Esophagus squamous epithelium (tissue), 5 donors: ENCODE results near the gene ANK3. TPM values are rescaled to one million over a fixed set of nuclear protein-coding genes. Genes with fewer than 3 reads are reported as not detected.

ENCODE experiments used
- DNase-seq: peaks from one replicate; lab custom pipeline; 2025; lab: John Stamatoyannopoulos, UW
- H3K27ac ChIP-seq, 4 donors: fragments of 200-600 bp; sonication (generic); one replicate each; pipeline ENCODE4 v1.5.1; 2016 to 2019; ENCODE audit warnings: mild to moderate bottlenecking in 1 of 4
- H3K27me3 ChIP-seq, 4 donors: fragments of 200-600 bp; sonication (generic); 1 replicate in 3 of 4; 2 replicates in 1 of 4; pipeline versions ENCODE4 v1.5.1 to v1.6.0; 2017 to 2021; ENCODE audit warnings: antibody characterized with exemption in 1 of 4
- H3K36me3 ChIP-seq, 3 donors: fragments of 200-600 bp; sonication (generic); one replicate each; pipeline ENCODE4 v1.5.1; 2016 to 2019
- H3K4me1 ChIP-seq, 3 donors: fragments of 200-600 bp; sonication (generic); one replicate each; pipeline ENCODE4 v1.5.1; 2017 to 2019
- H3K4me3 ChIP-seq, 4 donors: fragments of 200-600 bp; sonication (generic); 1 replicate in 3 of 4; 2 replicates in 1 of 4; pipeline ENCODE4 v1.5.1; 2016 to 2019; ENCODE audit warnings: mild to moderate bottlenecking in 2 of 4, moderate library complexity in 1 of 4
- H3K9me3 ChIP-seq, 3 donors: fragments of 200-600 bp; sonication (generic); one replicate each; pipeline ENCODE4 v1.5.1; 2016 to 2019
- CTCF ChIP-seq, 6 experiments: fragments of 450-650 bp in 4 of 6; fragments of 200-600 bp in 2 of 6; sonication (generic) in 2 of 6; IDR thresholded peaks; one replicate each; pipeline ENCODE4 v1.5.1; 2016 to 2019; ENCODE audit warnings: antibody characterized with exemption in 6 of 6, mild to moderate bottlenecking in 4 of 6, moderate library complexity in 4 of 6
- POLR2A ChIP-seq, 4 donors: fragments of 450-650 bp; IDR thresholded peaks; one replicate each; pipeline ENCODE4 v1.6.1; 2017; ENCODE audit warnings: antibody characterized with exemption in 4 of 4, mild to moderate bottlenecking in 4 of 4, moderate library complexity in 3 of 4
- WGBS, 2 donors: methylation state at CpG; one replicate each; pipeline ENCODE4 v1.1.5; 2018; 5-methylcytosine and 5-hydroxymethylcytosine counted together
- intact Hi-C: fragments of 100-400 bp; cut with DNase I; formaldehyde crosslinking; loops from one replicate; pipeline ENCODE4 v1.15.0; 2022
- total RNA-seq, 4 donors: library from RNA; depleted of rRNA; stranded (reverse); fragments of >200 nt; gene quantifications; one replicate each; pipeline ENCODE4 v1.1.0, GENCODE V29; 2016
- donor health status: DM: yes; HTN: yes; CAD: no.

ANK3 gene
- total RNA-seq, 4 donors from 2014 or later = 23.1 to 59.1 (median 33.0) TPM

GRCh38 chr10:60376221-60377041 lies 13.2 kb downstream of the ANK3 start:
- intact Hi-C loops = no loop called here
- no peak overlapping the region for H3K27ac ChIP-seq
- no peaks in the 10 kb centered on the region for H3K36me3 ChIP-seq
- TF ChIP-seq CTCF (IDR thresholded peaks at IDR 0.05) = no peak
- no peak for TF ChIP-seq POLR2A (IDR thresholded peaks at IDR 0.05)
- 73 to 85% methylated on average over 6 of the region's 6 CpGs for WGBS, 2 donors
- H3K9me3 ChIP-seq = no peaks in the 10 kb centered on the region
- H3K4me1 ChIP-seq = no peaks in the 10 kb centered on the region
- DNase-seq = no peak
- H3K4me3 ChIP-seq = no peak overlapping the region
- no peaks in the 10 kb centered on the region for H3K27me3 ChIP-seq

GRCh38 chr10:60375293-60376004 lies 14.2 kb downstream of the ANK3 start:
- no peak overlapping the region for H3K4me3 ChIP-seq
- H3K36me3 ChIP-seq = no peaks in the 10 kb centered on the region
- TF ChIP-seq CTCF (IDR thresholded peaks at IDR 0.05) (no peak), POLR2A (IDR thresholded peaks at IDR 0.05) (no peak)
- no peaks in the 10 kb centered on the region for H3K9me3 ChIP-seq
- H3K27me3 ChIP-seq = no peaks in the 10 kb centered on the region
- no peak overlapping the region for H3K27ac ChIP-seq
- DNase-seq = no peak
- 94 to 97% methylated on average over 5 of the region's 5 CpGs for WGBS, 2 donors
- H3K4me1 ChIP-seq = no peaks in the 10 kb centered on the region
- intact Hi-C loops = no loop called here

- TF ChIP-seq POLR2A (IDR thresholded peaks at IDR 0.05) = no peak
- no peak for TF ChIP-seq CTCF (IDR thresholded peaks at IDR 0.05)
- Histone ChIP-seq H3K36me3 (no peaks in the 10 kb centered on the region), H3K9me3 (no peaks in the 10 kb centered on the region), H3K27me3 (no peaks in the 10 kb centered on the region), H3K27ac (no peak overlapping the region), H3K4me3 (no peak overlapping the region), H3K4me1 (no peaks in the 10 kb centered on the region)
- intact Hi-C loops = no loop called here
- DNase-seq = no peak
- WGBS, 2 donors = 79 to 85% methylated on average over 3 of the region's 3 CpGs
Measured at GRCh38 chr10:60374836-60375235, 14.8 kb downstream of the ANK3 start.

GRCh38 chr10:60372436-60372835 lies 17.2 kb downstream of the ANK3 start:
- intact Hi-C loops = no loop called here
- Histone ChIP-seq H3K27ac (no peak overlapping the region), H3K27me3 (no peaks in the 10 kb centered on the region), H3K4me3 (no peak overlapping the region), H3K9me3 (no peaks in the 10 kb centered on the region), H3K4me1 (peaks cover 0 to 6% (median 1%) of the 10 kb centered on the region in 3 donors), H3K36me3 (no peaks in the 10 kb centered on the region)
- DNase-seq = no peak
- TF ChIP-seq CTCF (IDR thresholded peaks at IDR 0.05) = no peak
- no peak for TF ChIP-seq POLR2A (IDR thresholded peaks at IDR 0.05)
- 78 to 91% methylated on average over 4 of the region's 4 CpGs for WGBS, 2 donors

- peaks cover 0 to 14% (median 4%) of the 10 kb centered on the region in 3 donors for H3K4me1 ChIP-seq
- no peak for TF ChIP-seq POLR2A (IDR thresholded peaks at IDR 0.05)
- no peak for TF ChIP-seq CTCF (IDR thresholded peaks at IDR 0.05)
- H3K9me3 ChIP-seq = no peaks in the 10 kb centered on the region
- H3K4me3 ChIP-seq = no peak overlapping the region
- no peaks in the 10 kb centered on the region for H3K27me3 ChIP-seq
- H3K27ac ChIP-seq = no peak overlapping the region
- WGBS, 2 donors = 84 to 88% methylated on average over 2 of the region's 2 CpGs
- no peaks in the 10 kb centered on the region for H3K36me3 ChIP-seq
- DNase-seq = no peak
- intact Hi-C loops = no loop called here
Measured at GRCh38 chr10:60369547-60369930, 20.1 kb downstream of the ANK3 start.
